Ovary (tissue), 3 donors: ENCODE data around the gene TGFBR1.

ENCODE experiments used
- POLR2A ChIP-seq: fragments of 450-650 bp; IDR thresholded peaks from one replicate; pipeline ENCODE4 v1.6.1; 2017; ENCODE audit warnings: antibody characterized with exemption, mild to moderate bottlenecking, moderate library complexity
- TF ChIP-seq, protein P1 (sequence below), 3 donors: fragments of 450-650 bp in 2 of 3; fragments of 200-600 bp in 1 of 3; IDR thresholded peaks; one replicate each; pipeline versions ENCODE4 v1.5.1 to v1.8.0; 2016 to 2022; ENCODE audit warnings: antibody characterized with exemption in 3 of 3, mild to moderate bottlenecking in 1 of 3
- donor health status: DM: no; HTN: no; CAD: no.

DNA sequence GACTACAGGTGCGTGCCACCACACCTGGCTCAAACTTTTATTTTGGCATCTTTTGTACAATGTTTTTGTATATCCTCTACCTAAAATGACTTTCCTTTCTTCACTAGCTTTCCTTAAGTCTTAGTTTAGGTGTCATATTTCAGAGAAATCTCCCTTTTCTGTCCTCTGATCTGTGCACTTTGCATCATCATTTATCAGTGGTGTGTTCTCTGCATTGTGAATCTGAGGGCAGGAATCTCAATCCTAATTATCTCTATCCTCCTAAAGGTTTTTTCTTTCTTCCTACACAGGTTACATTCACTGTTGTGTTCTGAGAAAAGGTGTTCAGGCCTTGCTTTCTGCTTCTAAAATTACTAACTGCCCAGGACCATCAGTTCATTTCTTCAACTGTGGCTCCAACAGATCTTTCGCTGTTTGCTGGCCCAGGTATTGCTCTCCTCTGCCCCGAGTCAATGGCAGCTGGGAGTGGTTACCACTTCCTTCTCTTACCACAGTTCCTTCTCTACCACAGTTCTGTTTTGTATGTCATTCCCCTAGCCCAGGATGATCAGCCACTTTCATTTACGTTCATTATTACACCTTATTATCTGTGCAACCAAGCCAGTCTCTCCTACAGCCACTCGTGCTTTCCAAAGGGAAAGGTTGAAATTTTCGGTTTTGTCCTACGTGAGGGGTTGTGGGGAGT lies 14.0 kb downstream of the TGFBR1 start:
- TF ChIP-seq, protein P1, sequence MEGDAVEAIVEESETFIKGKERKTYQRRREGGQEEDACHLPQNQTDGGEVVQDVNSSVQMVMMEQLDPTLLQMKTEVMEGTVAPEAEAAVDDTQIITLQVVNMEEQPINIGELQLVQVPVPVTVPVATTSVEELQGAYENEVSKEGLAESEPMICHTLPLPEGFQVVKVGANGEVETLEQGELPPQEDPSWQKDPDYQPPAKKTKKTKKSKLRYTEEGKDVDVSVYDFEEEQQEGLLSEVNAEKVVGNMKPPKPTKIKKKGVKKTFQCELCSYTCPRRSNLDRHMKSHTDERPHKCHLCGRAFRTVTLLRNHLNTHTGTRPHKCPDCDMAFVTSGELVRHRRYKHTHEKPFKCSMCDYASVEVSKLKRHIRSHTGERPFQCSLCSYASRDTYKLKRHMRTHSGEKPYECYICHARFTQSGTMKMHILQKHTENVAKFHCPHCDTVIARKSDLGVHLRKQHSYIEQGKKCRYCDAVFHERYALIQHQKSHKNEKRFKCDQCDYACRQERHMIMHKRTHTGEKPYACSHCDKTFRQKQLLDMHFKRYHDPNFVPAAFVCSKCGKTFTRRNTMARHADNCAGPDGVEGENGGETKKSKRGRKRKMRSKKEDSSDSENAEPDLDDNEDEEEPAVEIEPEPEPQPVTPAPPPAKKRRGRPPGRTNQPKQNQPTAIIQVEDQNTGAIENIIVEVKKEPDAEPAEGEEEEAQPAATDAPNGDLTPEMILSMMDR (IDR thresholded peaks at IDR 0.05), result no peak
- no peak for TF ChIP-seq POLR2A
